Measurements from ENCODE around the gene RUNX1.

Gene RUNX1

GRCh38 chr21:34875830-34876229 lies 173.3 kb downstream of the RUNX1 start:
- FAIRE-seq (no peak), DNase-seq (ENCODE audit: insufficient read length) (no peak)
- TF ChIP-seq POLR2AphosphoS5 (IDR thresholded peaks at IDR 0.05; ENCODE audit: low read depth, low read length) (no peak), POLR2A (IDR thresholded peaks at IDR 0.05; ENCODE audit: low read depth, low read length) (no peak), TAF1 (IDR thresholded peaks at IDR 0.05; ENCODE audit: borderline replicate concordance, low read depth, low read length) (no peak)

- DNase-seq (ENCODE audit: insufficient read length) (no peak), FAIRE-seq (peak; percentile 9)
- TF ChIP-seq POLR2AphosphoS5 (IDR thresholded peaks at IDR 0.05; ENCODE audit: low read depth, low read length) (no peak), TAF1 (IDR thresholded peaks at IDR 0.05; ENCODE audit: borderline replicate concordance, low read depth, low read length) (no peak), POLR2A (IDR thresholded peaks at IDR 0.05; ENCODE audit: low read depth, low read length) (peak; percentile 43; the same call in 1 of the 2 replicates)
Observed at GRCh38 chr21:34874684-34875513, 174.2 kb downstream of the RUNX1 start.

GRCh38 chr21:34871026-34871908 lies 177.8 kb downstream of the RUNX1 start:
- DNase-seq (ENCODE audit: insufficient read length) (no peak), FAIRE-seq (no peak)
- TF ChIP-seq POLR2A (IDR thresholded peaks at IDR 0.05; ENCODE audit: low read depth, low read length) (no peak), POLR2AphosphoS5 (IDR thresholded peaks at IDR 0.05; ENCODE audit: low read depth, low read length) (no peak), TAF1 (IDR thresholded peaks at IDR 0.05; ENCODE audit: borderline replicate concordance, low read depth, low read length) (no peak)

GRCh38 chr21:34870246-34870645 lies 178.9 kb downstream of the RUNX1 start:
- FAIRE-seq (no peak), DNase-seq (ENCODE audit: insufficient read length) (no peak)
- no peak for TF ChIP-seq POLR2AphosphoS5 (IDR thresholded peaks at IDR 0.05; ENCODE audit: low read depth, low read length)
- TF ChIP-seq TAF1 (IDR thresholded peaks at IDR 0.05; ENCODE audit: borderline replicate concordance, low read depth, low read length) = no peak

GRCh38 chr21:34869545-34869944 lies 179.6 kb downstream of the RUNX1 start:
- TF ChIP-seq TAF1 (IDR thresholded peaks at IDR 0.05; ENCODE audit: borderline replicate concordance, low read depth, low read length) (no peak), POLR2AphosphoS5 (IDR thresholded peaks at IDR 0.05; ENCODE audit: low read depth, low read length) (no peak), POLR2A (IDR thresholded peaks at IDR 0.05; ENCODE audit: low read depth, low read length) (no peak)
- FAIRE-seq (no peak), DNase-seq (ENCODE audit: insufficient read length) (no peak)

GRCh38 chr21:34867785-34868184 lies 181.3 kb downstream of the RUNX1 start:
- no peak for FAIRE-seq
- no peak for DNase-seq (ENCODE audit: insufficient read length)
- no peak for TF ChIP-seq POLR2A (IDR thresholded peaks at IDR 0.05; ENCODE audit: low read depth, low read length)
- no peak for TF ChIP-seq POLR2AphosphoS5 (IDR thresholded peaks at IDR 0.05; ENCODE audit: low read depth, low read length)
- TF ChIP-seq TAF1 (IDR thresholded peaks at IDR 0.05; ENCODE audit: borderline replicate concordance, low read depth, low read length) = no peak

- TF ChIP-seq TAF1 (IDR thresholded peaks at IDR 0.05; ENCODE audit: borderline replicate concordance, low read depth, low read length) = 0 out of 2 replicates have a peak, but pooled peaks have one; percentile 21
- TF ChIP-seq POLR2A (IDR thresholded peaks at IDR 0.05; ENCODE audit: low read depth, low read length) = no peak
- TF ChIP-seq POLR2AphosphoS5 (IDR thresholded peaks at IDR 0.05; ENCODE audit: low read depth, low read length) = peak; percentile 25; the same call in 1 of the 2 replicates
- peak; percentile 97 for FAIRE-seq
- peak; percentile 46 for DNase-seq (ENCODE audit: insufficient read length)
Observed at GRCh38 chr21:34865400-34866241, 183.5 kb downstream of the RUNX1 start.

- TF ChIP-seq POLR2A (IDR thresholded peaks at IDR 0.05; ENCODE audit: low read depth, low read length) = no peak
- no peak for TF ChIP-seq POLR2AphosphoS5 (IDR thresholded peaks at IDR 0.05; ENCODE audit: low read depth, low read length)
- TF ChIP-seq TAF1 (IDR thresholded peaks at IDR 0.05; ENCODE audit: borderline replicate concordance, low read depth, low read length) = no peak
- FAIRE-seq = peak; percentile 69
- no peak for DNase-seq (ENCODE audit: insufficient read length)
Observed at GRCh38 chr21:34864370-34865149, 184.5 kb downstream of the RUNX1 start.

GRCh38 chr21:34862951-34863350 lies 186.2 kb downstream of the RUNX1 start:
- FAIRE-seq (no peak), DNase-seq (ENCODE audit: insufficient read length) (no peak)
- TF ChIP-seq POLR2A (IDR thresholded peaks at IDR 0.05; ENCODE audit: low read depth, low read length) (no peak), POLR2AphosphoS5 (IDR thresholded peaks at IDR 0.05; ENCODE audit: low read depth, low read length) (0 out of 2 replicates have a peak, but pooled peaks have one; percentile 23), TAF1 (IDR thresholded peaks at IDR 0.05; ENCODE audit: borderline replicate concordance, low read depth, low read length) (no peak)

GRCh38 chr21:34861258-34861657 lies 187.8 kb downstream of the RUNX1 start:
- DNase-seq (ENCODE audit: insufficient read length) (no peak), FAIRE-seq (no peak)

More at GRCh38 chr21:34861258-34861657, 187.8 kb downstream of the RUNX1 start:
- TF ChIP-seq POLR2AphosphoS5 (IDR thresholded peaks at IDR 0.05; ENCODE audit: low read depth, low read length) (peak; percentile 47; the same call in 1 of the 2 replicates), TAF1 (IDR thresholded peaks at IDR 0.05; ENCODE audit: borderline replicate concordance, low read depth, low read length) (no peak), POLR2A (IDR thresholded peaks at IDR 0.05; ENCODE audit: low read depth, low read length) (no peak)
